NCI-H345 (cell line): ENCODE data around the gene HIPK3.
"Not testable (repeated sequence)": the region's sequence is repeated elsewhere in the genome, so short reads cannot be mapped to it uniquely, and the experiment has no call there.

Source experiments
- DNase-seq: peaks from one replicate; lab custom pipeline; 2025; lab: John Stamatoyannopoulos, UW

Gene HIPK3

DNA sequence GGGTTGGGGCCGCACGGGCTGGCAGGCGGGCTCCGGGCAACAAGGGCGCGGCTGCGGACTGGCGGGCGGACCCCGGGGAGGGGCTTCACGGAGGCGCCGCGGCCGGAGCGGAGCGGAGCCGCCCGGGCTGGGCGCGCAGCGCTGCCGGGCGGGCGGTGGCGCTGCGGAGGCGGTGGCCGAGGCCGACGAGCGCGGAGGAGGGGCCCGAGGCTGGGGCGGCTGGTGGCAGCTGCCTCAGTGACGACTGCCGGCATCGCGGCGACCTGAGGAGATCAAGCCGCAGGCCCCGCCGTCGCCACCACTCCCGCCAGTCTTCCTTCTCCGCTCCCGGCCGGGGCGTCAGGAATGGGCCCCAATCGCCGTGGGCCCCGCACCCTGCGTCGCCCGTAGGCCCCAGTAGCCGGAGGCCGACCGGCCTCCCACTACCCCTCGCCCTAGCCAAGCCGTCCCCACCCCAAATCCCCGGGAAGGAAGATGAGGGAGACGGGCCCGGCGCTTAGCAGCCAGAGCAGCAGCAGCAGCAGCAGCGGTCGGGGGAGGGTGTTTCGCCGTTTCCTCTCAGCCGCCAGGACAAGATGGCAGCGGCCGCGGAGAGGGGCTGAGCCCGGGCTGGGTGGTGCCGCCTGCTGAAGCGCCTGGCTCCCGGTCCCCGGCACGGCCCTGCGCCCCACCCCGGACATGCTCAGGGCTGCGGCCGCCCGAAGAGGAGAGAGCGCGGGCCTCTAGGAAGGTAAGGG lies at the start of gene HIPK3:
Gene HIPK3 (plus strand): TSS at position 222 of the 737 bp plus-strand sequence.
- peak; percentile 86 for DNase-seq

DNA sequence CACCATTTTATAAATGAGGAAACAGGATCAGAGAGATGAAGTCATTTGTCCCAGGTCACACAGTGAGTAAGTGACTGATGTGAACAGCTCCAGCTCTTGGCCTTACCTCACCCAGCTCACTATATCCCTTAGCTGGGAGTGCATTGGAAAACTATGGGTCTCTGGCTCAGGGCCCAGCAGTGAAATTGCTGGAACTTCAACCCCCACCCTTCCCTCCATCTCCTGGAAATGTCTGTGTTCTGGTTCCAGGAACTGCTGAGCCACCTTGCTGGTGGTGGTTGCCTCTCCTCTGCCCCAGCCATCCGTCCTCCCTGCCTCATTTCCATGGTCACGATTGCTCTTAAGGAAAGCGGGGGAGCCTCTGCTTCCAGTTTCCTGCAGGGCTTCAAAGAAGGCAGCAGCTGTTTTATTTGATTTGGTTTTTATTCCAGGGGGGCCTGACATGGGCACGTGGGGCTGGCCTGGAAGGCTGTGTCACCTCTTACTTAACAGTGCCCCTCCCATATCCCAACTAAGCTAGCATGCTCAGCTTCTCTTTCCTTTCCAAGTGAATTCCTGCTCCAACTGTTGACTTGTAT lies 49.7 kb upstream of the HIPK3 start:
- no peak for DNase-seq

DNA sequence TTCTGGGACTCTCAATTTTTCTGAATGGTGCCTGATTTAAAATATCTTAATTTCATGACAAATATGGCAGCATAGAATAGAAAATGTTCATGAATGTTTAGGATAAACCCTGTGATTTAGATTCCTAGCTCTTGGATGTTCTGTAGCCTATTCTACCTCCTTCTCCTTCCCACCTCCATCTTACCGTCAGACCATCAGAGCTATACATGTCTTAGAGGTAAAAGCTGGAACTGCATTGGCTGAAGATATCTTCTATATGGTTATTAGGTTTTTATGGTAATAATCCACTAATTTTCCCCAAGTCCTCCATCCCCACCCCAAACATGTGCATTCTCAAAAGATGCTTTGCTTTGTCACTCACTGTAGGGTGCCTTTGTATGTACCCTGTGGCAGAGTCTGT lies 49.0 kb upstream of the HIPK3 start:
- no peak for DNase-seq

DNA sequence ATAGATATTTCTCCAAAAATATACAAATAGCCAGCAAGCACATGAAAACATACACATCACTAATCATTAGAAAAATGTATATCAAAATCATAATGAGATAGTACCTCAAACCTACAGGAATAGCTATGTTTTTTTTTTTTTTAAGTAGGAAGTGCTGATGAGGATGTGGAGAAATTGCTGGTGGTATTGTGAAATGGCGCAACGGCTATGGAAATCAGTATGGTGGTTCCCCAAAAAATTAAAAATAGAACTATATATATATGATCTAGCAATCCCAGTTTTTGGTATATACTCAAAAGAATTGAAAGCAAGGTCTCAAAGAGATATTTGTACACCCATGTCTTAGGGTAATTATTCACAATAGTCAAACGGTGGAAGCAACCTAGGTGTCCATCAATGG lies 46.0 kb upstream of the HIPK3 start:
- no peak for DNase-seq

DNA sequence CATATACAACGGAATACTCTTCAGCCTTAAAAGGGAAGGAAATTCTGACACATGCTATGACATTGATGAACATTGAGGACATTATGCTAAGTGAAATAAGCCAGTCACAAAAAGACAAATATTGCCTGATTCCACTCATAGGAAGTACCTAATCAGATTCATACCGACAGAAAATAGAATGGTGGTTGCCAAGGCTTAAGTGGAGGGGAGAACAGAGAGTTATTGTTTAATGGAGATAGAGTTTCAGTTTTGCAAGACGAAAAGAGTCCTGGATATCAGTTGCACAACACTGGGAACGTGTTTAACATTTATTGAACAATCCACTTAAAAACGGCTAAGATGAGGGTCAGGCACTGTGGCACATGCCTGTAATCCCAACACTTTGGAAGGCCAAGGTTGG lies 45.6 kb upstream of the HIPK3 start:
- no peak for DNase-seq

DNA sequence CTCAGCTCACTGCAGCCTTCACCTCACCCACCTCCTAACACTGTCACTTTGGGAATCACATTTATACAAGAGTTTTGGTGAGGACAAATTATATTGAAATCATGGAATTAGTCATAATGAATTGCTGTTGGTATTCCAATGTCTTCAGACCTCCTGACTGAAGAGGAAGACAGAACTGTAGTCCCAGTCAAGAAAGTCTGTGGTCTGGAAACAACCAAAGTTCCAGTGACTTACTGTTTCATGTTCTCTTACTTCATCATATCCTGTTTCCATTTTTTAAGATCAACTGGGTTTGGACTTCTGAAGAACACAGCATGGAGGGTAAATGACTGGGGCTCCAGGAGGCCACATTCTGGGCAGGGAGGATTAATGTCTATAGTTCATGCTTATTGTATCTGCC lies 43.0 kb upstream of the HIPK3 start:
- no peak for DNase-seq

DNA sequence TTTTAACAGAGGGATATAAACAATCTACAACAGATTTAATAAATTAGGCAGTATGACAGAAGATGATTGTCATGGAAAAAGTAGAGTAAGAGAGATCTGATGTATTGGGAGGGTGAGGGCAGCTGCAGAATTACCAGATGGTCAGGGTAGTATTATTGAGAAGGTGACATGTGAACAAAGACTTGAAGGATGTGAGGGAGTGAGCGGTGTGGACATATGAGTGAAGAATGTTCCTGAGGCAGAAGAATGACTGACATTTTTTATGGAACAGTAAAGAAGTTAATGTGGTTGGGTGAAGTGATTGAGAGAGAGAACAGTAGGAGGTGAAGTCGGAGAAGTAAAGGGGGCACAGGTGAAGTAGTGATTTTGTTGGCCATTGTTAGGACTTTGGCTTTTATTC lies 42.4 kb upstream of the HIPK3 start:
- no peak for DNase-seq

DNA sequence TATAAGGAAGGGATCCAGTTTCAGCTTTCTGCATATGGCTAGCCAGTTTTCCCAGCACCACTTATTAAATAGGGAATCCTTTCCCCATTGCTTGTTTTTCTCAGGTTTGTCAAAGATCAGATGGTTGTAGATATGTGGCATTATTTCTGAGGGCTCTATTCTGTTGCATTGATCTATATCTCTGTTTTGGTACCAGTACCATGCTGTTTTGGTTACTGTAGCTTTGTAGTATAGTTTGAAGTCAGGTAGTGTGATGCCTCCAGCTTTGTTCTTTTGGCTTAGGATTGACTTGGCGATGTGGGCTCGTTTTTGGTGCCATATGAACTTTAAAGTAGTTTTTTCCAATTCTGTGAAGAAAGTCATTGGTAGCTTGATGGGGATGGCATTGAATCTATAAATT lies 40.5 kb upstream of the HIPK3 start:
- DNase-seq, result not testable (repeated sequence)

DNA sequence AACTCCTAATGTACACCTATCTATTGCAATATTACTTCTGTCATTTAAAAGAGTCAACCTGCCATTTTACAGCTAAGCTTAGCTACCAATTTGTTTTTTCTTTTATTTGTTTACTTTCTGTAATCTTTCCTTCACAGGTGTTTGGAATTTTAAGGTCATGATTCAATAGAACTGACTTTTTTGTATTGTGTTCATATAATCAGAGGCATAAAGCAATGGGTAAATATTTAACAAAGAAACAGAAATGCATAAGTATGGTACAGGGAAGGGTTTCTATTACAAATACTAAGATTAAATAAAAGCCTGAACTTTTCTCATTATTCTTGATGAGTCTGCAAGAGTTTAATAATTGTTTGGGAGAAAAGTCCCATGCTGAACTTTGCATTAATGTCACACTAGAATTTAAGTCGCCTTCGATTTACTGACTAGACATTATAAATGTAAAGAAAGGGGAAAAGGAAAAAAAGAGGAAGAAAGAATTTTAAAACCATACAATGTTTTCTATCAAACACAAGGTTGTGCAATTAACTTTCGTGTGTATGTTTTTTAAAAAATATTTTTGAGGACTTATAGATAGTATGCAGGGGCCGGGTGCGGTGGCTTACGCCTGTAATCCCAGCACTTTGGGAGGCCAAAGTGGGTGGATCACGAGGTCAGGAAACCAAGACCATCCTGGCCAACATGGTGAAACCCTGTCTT lies 35.0 kb upstream of the HIPK3 start:
- DNase-seq, result no peak

DNA sequence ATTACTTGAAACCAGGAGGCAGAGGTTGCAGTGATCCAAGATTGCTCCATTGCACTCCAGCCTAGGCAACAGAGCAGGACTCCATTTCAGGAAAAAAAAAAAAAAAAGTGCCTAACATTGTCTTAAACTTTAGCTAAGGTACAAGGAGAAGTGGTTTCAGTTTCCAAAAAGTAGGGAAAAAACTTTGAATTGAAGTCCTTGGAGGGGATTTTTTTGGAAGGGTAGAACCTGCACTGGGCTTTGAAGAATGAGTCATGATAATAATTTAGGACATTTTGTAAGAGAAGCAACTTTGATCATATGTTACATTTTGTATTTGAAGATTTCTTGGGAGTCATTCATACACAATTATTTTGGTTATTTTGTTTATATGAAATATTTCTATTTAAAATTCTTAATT lies 31.8 kb upstream of the HIPK3 start:
- DNase-seq, result no peak

DNA sequence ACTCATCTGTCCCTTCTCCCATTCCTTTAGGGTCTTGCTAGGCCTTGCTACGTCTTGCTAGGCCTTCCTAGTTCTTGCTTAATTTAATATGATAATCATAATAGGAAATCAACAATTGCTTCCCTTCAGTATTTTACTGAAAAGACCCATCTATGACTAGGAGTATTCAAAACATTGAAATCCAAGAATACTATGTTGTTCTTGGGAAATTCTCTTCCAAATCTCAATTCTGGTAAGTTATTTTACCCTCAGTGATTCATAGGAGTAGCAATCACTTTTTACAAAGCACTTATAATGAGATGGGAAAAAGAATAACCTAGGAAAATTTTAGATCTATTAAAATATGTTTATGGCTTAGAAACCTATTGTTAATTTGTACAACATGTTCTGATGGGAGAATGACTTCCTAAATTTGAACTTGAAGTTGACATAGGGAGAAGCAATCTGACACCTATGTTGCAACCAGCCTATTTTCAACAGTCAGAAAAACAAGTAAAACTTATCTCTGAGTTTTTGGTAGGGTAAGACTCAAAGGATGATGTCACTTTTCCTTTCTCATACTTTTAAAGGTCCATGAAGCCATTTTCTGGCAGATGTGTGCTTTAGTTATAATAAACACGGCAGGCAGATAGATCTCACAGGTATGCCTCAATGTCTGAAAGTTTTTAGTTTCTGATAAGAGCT lies 29.5 kb upstream of the HIPK3 start:
- no peak for DNase-seq

DNA sequence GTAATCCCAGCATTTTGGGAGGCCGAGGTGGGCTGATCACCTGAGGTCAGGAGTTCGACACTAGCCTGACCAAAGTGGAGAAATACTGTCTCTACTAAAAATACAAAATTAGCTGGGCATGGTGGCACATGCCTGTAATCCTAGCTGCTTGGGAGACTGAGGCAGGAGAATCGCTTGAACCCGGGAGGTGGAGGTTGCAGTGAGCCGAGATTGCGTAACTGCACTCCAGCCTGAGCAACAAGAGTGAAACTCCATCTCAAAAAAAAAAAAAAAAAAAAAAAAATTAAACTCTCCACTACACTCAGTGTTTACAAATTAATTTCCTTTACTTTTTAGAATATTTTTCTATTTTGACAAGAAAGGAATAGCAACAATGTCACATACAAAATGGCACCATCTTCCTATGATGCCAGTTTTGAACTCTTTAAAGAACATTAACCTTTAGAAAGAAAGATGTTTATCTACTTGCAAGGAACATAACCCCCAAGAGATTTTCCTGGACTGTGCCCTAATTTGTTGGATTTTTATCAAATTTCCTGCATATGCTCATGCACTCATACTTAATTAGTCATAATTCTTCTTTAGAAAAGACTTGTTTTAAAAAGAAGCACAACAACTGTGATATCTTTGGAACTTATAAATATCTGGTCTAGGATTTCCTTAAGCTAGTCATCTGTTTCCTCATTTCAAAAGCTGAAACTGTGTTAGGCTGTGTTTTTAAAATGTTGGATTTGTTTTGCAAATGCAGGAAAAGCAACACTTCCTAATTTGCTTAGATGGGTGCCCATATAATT lies 22.6 kb upstream of the HIPK3 start:
- DNase-seq, result no peak

DNA sequence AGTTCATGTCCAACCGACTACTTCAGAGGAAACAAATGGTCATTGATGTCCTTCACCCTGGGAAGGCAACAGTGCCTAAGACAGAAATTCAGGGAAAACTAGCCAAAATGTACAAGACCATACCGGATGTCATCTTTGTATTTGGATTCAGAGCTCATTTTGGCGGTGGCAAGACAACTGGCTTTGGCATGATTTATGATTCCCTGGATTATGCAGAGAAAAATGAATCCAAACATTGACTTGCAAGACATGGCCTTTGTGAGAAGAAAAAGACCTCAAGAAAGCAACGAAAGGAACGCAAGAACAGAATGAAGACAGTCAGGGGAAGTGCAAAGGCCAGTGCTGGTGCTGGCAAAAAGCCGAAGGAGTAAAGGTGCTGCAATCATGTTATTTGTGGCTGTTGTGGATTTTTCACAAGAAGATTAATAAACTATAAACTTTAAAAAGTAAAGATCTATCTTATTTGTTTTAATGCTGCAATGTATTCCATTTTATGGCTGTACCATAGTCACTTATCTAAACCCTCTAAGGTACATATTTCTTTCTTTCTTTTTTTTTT lies 20.1 kb upstream of the HIPK3 start:
- DNase-seq, result no peak

DNA sequence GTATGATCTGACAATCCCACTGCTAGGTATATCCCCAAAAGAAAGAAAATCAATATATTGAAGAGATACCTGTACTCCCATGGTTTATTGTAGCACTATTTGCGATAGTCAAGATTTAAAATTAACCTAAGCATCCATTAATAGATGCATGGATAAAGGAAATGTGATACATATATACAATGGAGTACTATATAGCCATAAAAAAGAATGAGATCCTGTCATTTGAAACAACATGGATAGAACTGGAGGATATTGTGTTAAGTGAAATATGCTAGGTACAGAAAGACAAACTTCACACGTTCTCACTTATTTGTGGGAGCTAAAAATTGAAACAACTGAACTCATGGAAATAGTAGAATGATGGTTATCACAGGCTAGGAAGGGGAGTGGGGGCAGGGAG lies 14.6 kb upstream of the HIPK3 start:
- no peak for DNase-seq

DNA sequence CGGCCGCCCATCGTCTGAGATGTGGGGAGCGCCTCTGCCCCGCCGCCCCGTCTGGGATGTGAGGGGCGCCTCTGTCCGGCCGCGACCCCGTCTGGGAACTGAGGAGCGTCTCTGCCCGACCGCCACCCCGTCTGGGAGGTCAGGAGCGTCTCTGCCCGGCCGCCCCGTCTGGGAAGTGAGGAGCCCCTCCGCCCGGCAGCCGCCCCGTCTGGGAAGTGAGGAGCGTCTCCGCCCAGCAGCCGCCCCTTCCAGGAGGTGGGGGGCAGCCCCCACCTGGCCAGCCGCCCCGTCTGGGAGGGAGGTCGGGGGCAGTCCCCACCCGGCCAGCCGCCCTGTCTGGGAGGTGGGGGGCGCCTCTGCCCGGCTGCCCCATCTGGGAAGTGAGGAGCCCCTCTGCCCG lies 13.5 kb upstream of the HIPK3 start:
- not testable (repeated sequence) for DNase-seq

DNA sequence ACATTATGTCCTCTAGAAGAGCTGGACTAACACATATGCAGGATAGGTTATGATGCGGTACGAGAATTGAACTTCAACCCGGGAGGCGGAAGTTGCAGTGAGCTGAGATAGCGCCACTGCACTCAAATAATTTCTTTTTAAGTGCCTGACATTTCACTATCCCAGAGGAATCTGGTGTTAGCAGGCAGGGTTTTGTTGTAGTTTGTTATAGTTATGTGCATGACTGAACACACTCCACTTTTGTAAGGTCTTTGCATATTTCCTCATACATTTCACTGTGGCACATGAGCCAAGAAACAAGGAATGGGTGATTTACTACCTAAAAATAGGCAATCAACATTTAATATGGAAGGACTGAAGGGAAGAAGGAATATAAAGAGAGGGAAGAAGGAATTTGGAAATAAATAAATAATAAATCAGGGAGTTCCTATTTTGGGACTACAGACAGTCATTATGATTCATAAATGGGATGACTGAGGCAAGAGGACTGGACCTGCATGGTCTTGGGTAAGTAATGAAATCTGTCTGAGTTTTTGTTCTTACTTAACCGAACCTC lies 8.7 kb upstream of the HIPK3 start:
- DNase-seq, result no peak

DNA sequence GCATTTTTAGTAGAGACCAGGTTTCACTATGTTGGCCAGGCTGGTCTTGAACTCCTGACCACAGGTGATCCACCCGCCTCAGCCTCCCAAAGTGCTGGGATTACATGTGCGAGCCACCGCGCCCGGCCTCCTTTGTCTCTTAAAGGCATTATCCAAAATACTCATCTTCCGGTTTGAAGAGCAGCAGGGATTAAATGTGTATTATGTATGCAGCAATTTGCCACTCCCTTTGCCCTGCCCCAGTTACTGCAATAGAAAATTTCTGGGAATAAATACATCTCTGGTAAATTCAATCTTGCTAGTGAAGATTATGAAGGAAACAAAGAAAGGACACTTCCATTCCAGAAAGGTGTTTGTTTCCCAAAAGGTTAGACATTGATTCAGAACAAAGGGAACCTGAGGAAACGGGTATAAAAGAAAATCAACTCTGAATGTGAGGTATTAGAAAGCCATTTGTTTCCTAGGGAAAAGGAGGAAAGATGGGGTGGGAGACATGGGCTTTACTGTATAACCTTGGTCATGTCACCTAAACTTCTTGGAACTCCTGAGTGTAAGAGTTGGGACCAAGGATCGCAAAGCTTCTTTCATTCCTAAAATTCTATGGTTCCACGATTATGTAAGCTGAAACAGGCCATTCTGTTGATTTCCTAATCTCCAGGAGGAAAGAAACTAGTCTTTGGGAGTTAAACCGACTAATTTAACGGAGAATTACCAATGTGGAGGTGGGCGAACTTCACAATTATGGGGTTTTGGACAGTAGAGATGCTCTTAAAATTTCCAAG lies 959 bp upstream of the HIPK3 start:
- DNase-seq, result no peak

DNA sequence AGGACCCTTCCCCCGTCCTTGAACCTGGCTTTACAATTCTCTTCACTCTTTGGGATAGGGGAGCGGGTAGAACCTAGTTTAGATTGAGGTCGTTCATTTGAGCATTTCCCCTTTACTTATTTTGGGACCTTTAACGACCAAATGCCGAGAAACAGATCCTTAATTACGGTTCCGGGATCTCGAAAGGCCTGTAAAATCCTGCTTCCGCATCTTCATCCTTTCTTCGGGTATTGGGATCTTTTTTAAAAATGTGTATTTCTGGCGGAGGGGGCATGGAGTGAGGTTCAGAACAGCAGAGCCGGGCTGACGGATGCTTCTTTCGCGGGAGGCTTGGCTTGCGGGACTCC lies 395 bp upstream of the HIPK3 start:
- DNase-seq, result no peak

DNA sequence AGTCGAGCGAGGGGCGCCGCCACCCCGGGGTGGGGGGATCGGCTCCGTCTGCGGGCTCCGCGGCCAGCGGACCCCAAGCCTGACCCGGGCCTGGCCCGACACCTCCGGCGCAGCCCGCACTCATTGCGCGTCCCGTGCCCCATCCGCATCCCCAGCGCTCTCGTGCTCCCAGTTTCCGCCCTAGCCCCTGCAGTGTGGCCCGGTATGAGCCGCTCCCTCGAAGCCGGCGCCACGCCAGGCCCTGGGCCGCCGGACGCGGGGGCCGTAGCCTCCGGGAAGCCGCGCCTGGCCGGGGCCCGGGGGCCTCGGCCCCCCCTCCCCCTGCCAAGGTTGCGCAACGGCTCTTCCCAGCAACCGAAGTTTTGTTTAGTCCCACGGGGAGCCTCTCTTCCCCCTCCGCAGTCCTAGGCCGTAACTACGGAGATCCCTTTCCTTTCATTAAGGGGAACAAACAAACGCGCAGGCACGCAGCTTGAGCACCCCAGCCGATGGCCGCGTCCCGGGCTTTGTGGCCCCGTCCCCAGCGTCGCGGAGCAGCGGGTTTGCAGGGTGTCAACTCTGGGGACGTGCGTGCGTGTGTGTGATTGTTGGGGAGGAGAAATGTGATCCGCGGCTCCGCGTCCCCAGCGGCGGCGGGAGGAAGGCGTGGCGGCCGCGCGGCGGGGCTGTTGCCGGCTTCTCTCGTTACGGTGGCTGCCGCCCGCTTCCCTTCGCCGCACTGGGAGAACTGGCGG lies 883 bp downstream of the HIPK3 start:
- DNase-seq, result peak; percentile 87

DNA sequence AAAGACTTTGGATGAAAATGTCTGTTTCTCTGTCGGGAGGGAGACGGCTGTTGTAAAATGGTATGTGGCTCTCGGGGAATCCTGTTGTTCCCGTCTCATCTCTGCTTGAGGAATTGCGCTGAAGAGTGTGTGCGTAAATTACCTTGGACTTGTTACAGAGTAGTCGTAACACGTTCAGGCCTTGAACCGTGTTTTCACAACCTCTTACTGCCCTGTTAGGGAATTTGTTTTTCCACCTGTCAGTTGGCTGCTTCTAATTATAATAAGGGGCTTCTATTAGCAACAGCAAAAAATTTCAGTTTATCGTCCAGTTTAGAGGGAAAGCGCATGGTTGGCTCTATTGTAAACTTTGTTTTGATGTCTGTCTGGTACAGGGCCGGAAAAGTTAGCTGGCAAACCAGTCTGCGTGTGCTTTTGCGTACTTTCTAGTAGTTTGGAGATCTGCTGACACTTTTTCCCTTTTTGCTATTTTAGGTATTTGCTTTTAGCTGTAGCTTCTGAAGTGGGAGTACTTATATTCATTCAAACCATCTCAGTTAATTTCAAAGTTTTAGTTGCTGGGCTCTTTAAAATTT lies 1.5 kb downstream of the HIPK3 start:
- no peak for DNase-seq
